Muscle of back (tissue), 11 donors: ENCODE results near the gene FUT8. TPM values are rescaled to one million over a fixed set of nuclear protein-coding genes. Genes with fewer than 3 reads are reported as not detected.

Experiments used
- DNase-seq, 3 donors: peaks; one replicate each; pipeline versions ENCODE4 v3.0.0 to v3.0.0-alpha.2; 2013
- polyA plus RNA-seq, 10 donors: library from polyadenylated mRNA; unstranded; fragments of 120-200 nt; gene quantifications; one replicate each; pipeline ENCODE4 v1.2.1, GENCODE V29; 2013; ENCODE audit not compliant: insufficient read length in 10 of 10

Gene FUT8
- polyA plus RNA-seq, 10 donors, result 12.1 to 18.1 (median 13.8) TPM

DNA sequence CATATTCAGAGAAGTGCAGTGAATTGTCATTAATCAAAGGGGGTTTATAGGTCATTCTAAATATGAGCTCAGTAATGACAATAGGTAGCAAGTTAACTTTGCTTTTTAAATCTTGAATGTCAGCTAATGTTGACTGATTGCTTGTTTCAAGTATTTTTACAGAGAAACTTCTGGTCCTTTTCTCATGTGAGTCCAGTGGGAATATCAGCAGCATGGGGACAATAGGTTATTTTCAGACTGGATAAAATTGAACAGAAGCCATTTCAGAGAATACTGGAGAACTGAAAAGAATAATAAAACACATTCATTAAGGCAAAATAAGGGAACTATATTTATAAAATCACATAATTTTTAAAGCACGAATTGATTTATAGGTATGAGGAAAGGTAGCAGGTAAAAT, 78.7 kb downstream of the FUT8 start:
- DNase-seq, result no peak

DNA sequence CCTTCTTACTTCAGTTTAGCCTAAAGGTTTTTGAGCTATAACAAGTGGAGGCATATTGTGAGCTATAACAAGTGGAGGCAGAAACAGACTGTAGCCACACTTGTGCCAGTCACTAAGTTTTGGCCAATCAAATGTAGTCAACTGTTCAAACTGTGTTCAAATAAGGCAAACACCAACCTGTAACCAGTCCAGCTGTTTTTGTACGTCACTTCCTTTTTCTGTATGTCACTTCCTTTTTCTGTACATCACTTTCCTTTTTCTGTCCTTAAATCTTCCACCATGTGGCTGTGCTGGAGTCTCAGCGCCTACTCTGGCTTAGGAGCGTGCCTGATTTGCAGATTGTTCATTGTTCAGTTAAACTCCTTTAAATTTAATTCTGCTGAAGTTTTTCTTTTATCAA, 79.7 kb downstream of the FUT8 start:
- DNase-seq, result no peak

DNA sequence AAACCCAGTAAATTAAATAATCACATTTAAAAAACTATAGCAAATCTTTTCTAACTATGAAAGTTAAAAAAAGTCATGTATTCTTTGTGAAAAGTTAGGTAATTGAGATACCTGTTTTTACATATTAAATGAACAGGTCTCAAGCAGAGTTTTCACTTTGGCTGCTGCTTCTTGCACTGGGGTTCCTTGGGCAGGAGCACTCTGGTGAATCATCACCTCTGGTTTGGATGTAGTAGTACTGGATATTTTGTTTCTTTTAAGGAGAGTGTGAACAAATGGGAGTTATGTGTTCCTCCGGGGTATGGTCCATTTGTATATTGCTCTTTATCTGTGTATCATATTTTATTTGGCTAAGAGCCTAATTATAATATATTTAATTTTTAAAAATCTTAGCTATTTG, 82.7 kb downstream of the FUT8 start:
- DNase-seq, result no peak

DNA sequence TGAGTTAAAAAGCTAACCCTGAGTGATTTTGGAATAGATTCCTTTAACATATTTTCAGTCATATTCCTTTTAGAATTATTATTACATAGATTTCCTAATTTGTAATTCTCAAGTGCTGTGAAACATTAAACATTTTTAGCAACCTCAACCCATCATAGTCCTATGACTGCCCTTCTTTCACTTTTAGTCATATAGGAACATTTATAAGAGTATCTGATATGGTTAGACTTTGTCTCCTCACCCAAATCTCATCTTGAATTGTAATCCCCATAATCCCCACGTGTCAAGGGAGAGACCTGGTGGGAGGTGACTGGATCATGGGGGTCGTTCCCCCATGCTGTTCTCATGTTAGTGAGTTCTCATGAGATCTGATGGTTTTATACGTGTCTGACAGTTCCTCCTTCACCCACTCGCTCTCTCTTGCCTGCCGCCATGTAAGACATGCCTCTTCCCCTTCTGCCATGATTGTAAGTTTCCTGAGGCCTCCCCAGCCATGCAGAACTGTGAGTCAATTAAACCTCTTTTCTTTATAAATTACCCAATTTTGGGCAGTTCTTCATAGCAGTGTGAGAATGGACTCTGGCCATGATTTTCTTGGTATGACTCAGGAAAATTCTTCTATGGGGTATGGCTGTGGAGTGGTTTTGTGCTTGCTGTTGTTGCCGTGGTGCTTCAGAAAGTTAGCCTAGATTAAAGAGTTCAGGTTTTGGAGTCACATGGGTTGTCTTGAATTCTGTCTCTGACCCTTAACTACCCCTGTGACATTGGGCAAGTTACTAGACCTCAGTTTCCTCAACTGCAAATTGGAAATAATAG, 83.9 kb downstream of the FUT8 start:
- peak in 1 of 3 donors; percentile 5 for DNase-seq

DNA sequence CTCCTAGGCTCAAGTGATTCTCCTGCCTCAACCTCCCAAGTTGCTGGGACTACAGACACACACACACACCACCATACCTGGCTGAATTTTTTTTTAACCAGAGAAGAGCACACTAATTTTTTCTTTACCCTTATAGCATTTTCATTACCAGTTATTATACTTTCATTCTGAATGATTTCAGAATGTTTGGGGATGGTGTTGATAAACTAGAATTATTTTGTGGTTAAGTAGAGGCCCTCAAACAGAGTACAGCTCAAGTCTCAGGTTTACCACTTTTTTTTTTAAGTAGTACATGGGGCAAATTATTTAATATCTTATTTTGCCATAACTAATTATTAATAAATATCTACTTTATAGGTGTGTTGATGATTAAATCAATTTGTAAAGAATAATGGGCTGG, 86.6 kb downstream of the FUT8 start:
- DNase-seq, result no peak

DNA sequence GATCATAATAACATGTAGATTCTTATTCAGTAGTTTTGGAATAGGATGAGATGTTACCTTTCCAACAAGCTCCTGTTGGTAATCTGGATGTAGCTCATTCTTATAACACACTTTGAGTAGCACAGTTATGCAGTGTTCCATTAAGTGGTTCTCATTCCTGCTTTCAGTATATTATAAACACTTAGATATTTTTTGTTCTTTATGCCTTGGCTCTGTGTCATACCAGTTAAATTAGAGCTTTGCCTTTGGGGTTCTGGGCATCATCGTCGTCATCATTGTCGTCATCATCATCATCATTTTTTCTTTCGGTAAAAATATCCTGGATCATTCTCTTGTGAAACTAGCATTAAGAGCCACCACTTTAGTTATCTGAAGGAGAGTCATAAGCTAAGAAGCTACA, 87.5 kb downstream of the FUT8 start:
- DNase-seq, result no peak

DNA sequence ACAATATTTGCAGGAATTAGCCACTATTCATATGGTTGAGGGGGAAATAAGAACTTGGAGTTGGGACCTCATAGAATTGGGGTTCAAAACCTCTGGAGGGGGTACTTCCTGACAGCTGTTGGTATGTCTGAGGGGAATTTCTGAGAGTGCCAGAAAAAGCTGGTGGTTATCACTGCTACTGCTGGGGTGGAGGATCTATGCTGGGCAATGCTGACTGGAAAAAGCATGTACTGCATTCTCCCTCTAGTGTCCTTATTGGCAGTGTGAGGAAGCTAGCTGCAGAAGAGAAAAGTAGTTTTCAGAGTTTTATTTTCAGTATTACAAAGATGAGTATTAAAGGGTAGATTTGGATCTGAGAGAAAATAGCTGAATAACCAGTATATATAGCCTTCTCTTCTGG, 88.8 kb downstream of the FUT8 start:
- DNase-seq, result no peak

DNA sequence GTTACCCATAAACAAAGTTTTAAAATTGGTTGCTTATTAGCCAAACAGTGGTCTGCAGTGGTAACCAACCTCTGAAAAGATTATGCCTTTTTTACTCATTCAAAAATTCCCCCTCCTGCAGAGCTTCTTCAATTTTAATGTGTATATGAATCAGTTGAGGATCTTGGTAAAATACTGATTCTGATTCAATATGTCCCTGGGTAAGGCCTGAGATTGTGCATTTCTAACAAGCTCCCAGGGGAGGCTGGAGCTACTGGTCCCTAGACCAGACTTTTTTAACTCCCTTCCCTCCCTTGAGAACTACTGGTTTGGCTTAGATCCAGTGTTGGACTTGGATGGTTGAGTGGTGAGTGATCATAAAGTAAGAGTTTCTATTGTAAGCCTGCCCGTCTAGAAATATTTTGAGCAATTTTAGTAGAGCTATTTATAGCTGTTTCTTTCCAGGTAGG, 90.2 kb downstream of the FUT8 start:
- DNase-seq, result peak in 1 of 3 donors; percentile 50

DNA sequence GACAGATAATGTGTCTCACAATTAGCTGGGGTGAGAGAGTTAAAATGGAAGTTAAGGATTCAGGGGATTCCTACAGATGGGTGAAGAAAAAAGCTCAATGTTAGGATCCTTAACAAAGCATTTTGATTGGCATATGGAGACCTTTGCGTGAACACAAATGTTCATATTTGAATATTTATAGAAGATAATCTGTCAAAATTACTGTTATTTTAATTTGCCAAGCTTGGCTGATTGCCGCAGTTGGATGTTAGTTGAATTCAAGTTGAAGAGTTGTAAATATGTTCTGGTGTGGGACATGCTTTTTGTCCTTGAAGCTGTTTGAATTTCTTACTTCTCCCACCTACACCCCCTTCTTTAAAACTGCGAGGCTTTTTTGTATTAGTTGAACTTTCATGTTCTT, 91.2 kb downstream of the FUT8 start:
- DNase-seq, result no peak

DNA sequence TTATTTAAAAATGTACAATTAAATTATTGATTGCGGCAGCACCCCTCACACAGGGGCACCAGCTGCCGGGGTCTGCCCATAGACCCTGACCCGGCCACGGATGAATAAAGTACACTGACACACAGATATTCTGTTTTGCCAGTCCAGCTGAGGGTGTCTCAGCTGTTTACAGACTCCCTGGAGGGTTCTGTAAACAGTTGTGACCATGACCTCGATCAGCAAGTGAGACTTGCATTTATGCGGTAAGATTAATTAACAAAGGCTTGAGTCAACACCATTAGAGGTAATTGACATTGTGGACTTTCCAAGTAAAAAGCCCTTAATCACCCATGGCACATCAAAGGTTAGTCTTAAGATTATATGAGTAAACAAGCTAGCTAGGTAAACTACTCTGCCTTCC, 94.3 kb downstream of the FUT8 start:
- DNase-seq, result no peak

DNA sequence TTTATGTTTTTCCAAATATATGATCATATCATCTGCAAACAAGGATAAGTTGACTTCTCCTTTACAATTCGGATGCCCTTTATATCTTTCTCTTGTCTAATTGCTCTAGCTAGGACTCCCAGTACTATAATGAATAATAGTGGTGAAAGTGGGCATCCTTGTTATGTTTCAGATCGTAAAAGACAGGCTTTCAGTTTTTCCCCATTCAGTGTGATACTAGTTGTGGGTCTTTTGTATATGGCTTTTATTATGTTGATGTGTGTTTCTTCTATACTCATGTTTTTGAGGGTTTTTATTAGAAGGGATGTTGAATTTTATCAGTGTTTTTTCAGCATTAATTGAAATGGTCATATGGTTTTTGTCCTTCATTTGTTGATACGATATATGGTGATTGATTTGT, 97.3 kb downstream of the FUT8 start:
- DNase-seq, result no peak

DNA sequence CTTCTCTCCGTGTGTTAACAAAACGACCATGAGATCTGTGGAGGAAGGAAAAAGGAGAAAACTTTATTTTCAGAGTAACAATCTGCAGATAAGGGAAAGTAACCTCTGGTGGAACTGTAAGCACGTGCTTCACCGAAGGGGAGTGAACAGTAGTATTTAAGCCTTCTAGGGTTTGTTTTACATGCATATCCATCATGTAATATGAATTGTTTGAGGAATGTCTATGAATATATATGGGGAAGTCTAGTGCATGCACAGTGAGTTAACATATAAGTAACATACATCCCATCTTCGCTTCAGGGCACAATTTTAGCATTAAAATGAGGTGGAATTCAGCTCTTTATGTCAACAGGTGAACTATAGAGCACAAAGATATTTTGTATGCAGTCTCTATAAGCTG, 101.1 kb downstream of the FUT8 start:
- no peak for DNase-seq

DNA sequence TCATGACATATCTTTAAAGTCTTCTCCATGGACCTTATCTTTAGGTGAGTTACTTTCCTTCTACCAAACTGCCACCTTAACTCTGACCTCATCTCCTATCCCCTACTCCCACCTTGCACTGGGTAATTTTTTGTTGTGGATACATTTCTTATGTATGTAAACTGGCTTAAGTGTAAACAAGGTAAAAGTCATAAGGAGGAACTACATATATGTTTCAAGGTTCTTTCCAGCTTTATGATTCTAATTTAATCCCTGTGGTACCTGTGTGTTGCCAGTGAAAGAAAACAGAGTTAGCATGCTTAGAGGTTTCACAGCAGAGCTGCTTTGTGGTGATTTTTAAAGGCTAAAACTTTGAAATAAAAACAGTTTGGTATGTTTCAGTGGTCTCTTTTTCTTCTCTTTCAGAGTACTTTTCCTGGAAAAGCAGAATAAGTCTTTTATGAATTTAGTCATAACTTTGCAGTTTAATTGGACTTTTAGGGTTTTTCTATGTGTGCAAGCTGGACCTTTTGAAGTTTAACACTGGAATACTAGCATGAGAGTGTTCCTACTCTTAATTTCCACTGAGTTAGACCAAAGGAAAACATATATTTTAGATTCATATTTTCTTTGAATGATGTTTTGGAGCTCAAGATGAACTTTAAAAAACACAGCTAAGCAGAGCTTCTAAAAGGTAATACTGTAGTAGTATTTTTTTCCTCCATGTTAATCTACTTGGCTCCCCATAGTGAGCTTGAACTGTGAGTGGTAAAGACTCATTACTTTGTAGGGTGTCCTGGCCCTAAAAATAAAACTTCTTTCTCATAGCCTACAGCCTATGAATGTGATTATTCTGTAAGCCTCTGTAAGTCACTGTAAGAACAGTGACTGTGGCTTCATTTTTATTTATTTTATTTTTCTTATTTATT, 105.4 kb downstream of the FUT8 start:
- DNase-seq, result no peak

DNA sequence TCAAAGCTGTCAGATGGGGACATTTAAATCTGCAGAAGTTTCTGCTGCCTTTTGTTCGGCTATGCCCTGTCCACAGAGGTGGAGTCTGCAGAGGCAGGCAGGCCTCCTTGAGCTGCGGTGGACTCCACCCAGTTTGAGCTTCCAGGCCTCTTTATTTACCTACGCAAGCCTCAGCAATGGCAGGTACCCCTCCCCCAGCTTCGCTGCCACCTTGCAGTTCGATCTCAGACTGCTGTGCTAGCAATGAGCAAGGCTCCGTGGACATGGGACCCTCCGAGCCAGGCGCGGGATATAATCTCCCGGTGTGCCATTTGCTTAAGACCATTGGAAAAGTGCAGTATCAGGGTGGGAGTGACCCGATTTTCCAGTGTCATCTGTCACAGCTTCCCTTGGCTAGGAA, 115.5 kb downstream of the FUT8 start:
- no peak for DNase-seq

DNA sequence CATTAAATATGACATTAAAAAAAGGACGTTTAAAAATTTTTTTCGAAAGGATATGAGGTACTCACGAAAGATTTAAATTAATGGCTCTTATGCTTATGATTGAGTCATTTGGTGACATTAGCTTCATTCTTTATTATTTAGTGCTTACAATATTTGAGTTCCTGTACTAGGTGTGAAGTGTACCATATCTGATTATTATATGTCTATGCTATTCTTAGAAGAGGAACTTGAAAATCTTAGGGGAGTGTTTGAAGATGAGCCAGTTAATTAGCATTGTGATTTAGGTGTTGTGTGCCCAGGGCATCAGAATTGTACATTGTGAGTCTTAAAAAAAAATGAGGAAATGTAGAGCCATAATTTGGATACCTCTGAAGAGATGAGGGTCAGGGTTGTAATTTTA, 118.6 kb downstream of the FUT8 start:
- no peak for DNase-seq

DNA sequence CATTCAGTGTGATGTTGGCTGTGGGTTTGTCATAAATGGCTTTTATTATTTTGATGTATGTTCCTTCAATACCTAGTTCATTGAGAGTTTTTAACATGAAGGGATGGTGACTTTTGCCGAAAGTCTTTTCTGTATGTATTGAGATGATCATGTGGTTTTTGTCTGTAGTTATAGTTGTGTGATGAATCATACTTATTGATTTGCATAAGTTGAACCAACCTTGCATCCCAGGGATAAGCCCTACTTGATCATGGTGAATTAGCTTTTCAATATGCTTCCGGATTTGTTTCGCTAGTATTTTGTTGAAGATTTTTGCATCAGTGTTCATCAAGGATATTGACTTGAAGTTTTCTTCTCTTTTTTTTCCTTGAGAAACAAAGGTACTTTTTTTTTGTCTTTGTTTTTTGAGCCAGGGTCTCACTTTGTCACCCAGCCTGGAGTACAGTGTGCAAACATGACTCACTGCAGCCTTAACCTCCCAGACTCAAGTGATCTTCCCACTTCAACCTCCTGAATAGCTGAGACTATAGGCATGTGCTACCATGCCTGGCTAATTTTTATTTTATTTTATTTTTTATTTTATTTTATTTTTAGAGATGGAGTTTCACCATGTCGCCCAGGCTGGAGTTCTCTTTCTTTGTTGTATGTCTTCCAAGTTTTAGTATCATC, 121.3 kb downstream of the FUT8 start:
- no peak for DNase-seq

DNA sequence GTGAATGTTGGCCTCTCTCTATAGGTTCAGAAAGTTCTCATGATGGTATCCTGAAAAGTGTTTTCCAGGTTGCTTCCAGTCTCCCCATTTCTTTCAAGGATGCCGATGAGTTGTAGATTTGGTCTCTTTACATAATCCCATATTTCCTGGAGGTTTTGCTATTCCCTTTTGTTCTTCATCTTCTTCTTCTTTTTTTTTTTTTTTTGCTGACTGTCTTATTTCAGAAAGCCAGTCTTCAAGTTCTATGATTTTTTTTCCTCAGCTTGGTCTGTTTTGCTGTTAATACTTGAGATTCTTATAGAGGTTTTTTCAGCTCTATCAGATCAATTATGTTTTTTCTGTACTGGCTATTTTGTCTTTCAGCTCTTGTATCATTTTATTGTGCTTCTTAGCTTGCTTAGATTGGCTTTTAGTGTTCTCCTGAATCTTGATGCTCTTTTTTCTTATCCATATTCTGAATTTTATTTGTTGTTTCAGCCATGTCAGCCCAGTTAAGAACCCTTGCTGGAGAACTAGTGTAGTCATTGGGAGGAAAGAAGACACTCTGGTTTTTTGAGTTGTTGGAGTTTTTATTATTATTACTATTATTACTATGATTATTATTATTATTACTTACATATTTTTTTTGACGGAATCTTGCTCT, 124.4 kb downstream of the FUT8 start:
- DNase-seq, result no peak

DNA sequence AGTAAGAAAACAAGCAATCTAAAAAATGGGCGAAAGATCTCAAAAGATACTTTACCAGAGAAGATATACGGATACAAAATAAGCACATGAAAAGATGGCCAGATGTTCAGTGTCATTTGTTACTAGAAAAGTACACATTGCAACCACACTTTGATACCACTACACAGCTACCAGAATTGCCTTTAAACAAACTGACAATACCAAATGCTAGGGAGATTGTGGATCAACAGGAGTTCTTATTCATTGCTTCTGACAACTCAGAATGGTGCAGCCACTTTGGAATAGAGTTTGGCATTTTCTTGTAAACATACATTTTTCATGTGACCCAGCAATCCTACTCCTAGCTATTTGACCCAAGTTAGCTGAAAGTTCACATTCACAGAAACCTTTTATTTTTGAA, 136.3 kb downstream of the FUT8 start:
- DNase-seq, result no peak

DNA sequence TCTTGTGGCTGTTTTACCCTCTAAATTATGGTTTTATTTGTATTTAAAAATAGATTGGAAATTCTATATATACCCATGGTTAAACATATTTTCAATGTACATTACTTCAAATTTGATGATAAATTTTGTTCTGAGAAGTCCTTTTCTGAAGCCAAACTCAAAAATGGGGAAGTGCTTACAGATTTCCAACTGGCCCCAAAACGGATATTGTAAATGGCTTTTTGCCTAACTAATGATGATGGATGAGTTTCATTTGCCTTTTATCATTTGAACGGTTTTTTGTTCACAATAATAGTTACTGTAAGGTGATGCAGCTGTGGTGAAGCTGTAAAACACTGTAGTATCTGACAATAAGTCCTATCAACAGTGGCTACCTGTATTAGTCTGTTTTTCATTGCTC, 136.9 kb downstream of the FUT8 start:
- no peak for DNase-seq

DNA sequence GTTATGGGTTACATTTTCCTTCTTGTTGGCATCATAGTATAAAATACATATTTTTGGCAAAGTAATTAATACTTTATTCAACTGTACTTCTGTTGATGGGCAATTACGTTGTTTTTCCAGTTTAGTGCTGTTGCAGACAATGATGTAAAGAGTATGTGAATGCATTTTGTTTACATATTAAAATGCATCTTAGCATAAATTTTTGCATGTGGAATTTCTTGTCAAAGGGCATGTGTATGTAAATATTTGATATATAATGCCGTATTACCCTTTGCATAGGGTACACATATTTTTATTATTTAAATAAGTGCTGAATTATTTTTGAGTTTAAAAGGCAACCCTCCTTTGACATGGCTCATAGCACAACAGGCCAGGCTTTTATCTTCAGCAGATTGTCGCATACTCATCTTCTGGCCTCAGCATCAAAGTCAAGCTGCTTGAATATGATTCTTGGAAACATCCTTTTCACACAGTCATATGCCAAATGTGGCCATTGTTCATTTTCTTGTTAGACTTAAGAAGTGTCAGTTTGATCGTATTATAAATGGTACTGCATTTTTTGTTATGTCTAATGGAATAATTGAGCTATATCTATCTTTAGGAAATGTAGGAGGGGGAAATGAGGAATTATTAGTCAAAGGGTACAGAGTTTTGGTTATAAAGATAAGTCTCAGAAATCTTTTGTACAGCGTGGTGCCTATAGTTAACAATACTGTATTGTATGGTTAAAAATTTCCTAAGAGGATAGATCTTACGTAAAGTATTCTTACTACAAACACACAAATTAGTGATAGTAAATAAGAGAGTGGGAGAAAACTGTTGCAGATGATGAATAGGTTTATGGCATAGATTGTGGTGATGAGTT, 138.5 kb downstream of the FUT8 start:
- no peak for DNase-seq

DNA sequence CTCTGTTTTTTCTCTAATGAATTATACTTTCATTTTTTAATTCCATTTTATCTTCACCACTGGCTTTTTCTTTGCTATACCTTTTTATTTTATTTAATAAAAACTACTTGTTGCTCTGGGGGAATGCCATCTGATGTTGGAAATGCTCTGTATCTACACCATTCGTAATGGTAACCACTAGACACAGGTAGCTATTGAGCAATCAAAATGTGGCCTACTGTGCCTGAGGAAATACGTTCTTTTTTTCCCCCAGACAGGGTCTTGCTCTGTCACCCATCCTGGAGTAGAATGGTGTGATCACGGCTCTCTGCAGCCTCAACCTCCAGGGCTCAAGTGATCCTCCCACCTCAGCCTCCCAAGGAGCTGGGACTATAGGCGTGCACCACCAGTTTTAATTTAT, 140.2 kb downstream of the FUT8 start:
- DNase-seq, result no peak
